Measurements from ENCODE around the gene SHB. TPM values are rescaled to one million over a fixed set of nuclear protein-coding genes. Genes with fewer than 3 reads are reported as not detected.

SHB gene
- total and polyA plus RNA-seq, 2 of the 13 experiments (the other 11 are each of a cell fraction or from before 2014, with no cell fraction given), result 19.4 to 20.7 TPM

DNA sequence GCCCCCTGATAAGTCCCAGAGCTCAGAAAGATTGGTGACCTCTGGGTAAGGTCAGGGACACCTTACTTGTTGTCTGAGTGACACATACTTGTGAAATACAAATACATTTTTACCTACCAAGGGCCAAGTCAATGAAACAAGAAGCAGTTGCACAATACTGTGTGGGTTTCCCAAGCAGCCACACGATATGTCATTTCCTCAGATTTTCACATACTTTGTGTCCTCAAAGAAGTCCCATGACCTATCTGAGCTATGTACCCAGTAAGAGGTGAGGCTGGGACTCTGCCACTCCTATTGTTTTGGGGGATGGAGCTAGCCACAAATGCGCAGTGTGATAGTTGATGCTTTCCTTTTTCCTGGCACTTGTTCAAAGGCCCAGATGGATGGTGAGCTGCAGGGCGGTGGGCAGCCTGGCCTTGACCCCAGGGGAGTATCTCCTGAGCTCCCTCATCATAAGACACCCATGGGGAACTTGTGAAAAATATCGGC, 160.3 kb downstream of the SHB start:
- peak; percentile 92 for DNase-seq (ENCODE audit: low spot score)
- peaks cover 50% of the 10 kb centered on the region for H3K4me1 ChIP-seq (ENCODE audit: insufficient read depth, low read length)
- CTCF ChIA-PET (ENCODE audit: low intra/inter-chr PET ratio, low total read pairs), result no interaction called here
- peak overlapping the region; percentile 28 for H3K27ac ChIP-seq (ENCODE audit: extremely low read length, insufficient read depth, low read length)
- no peaks in the 10 kb centered on the region for H3K27me3 ChIP-seq (ENCODE audit: control insufficient read depth in 1 of 2, insufficient read depth in 2 of 2, low read length in 2 of 2)
- no peak overlapping the region for H3K4me3 ChIP-seq (replicated peaks in 1 of 3; ENCODE audit: insufficient read depth in 1 of 3, low read depth in 2 of 3, low read length in 3 of 3)
- no peaks in the 10 kb centered on the region for H4K20me1 ChIP-seq (ENCODE audit: insufficient read depth, low read length)
- H3K4me2 ChIP-seq (ENCODE audit: low read depth, low read length), result peak overlapping the region; percentile 34; the same call in 1 of the 2 replicates
- no TSS peak for BruUV-seq (replicated peaks)
- no peaks in the 10 kb centered on the region for H3K9me3 ChIP-seq (ENCODE audit: low read length)
- H2AFZ ChIP-seq (ENCODE audit: low read length), result no peak overlapping the region
- in situ Hi-C loops (cut with HindIII; ENCODE audit: extremely low pct_ligation_motif_present, low pct_unique_long_range_greater_than_20kb) (loop anchor here (5.0 to 25.0 kb wide), 4 partner anchors 164 to 446 kb away; partner anchors contain the start of gene POLR1E), intact Hi-C loops (cut with micrococcal nuclease; ENCODE audit: unreplicated experiment) (no loop called here)
- no peak overlapping the region for H3K9ac ChIP-seq (ENCODE audit: insufficient read depth, low read depth, low read length)
- WGBS (ENCODE audit: low lambda C conversion rate), result 0% methylated on average over 4 of the region's 4 CpGs
- POLR2A ChIA-PET, result interaction anchor here (0.6 to 2.2 kb wide), 18 partner anchors 56 to 529 kb away, joined by 3 to 14 read pairs (median 4); partner anchors contain the start of genes ALDH1B1, GRHPR, POLR1E and TRMT10B
- no peaks in the 10 kb centered on the region for H3K36me3 ChIP-seq (replicated peaks in 1 of 2; ENCODE audit: control insufficient read depth in 1 of 2, insufficient read depth in 2 of 2, low read length in 2 of 2)
- ATAC-seq, result peak; percentile 36
- H3K79me2 ChIP-seq (ENCODE audit: insufficient read depth, low read length), result no peaks in the 10 kb centered on the region
- peak; percentile 91 for FAIRE-seq
- TF ChIP-seq TCF7 (IDR thresholded peaks at IDR 0.05; ENCODE audit: low read depth) (peak; percentile 64), PHB2 (IDR thresholded peaks at IDR 0.05; ENCODE audit: partially characterized antibody) (no peak), JUNB (CRISPR knock-in tag; IDR thresholded peaks at IDR 0.05; ENCODE audit: borderline replicate concordance) (peak; percentile 80), ZBTB1 (CRISPR knock-in tag; IDR thresholded peaks at IDR 0.05; ENCODE audit: borderline replicate concordance) (no peak), TBX3 (IDR thresholded peaks at IDR 0.05; ENCODE audit: borderline replicate concordance) (peak; percentile 82), SNAPC4 (CRISPR knock-in tag; IDR thresholded peaks at IDR 0.05) (no peak), ZBTB2 (CRISPR knock-in tag; IDR thresholded peaks at IDR 0.05; ENCODE audit: low read depth) (no peak), ADNP (CRISPR knock-in tag; IDR thresholded peaks at IDR 0.05) (no peak), ZNF343 (CRISPR knock-in tag; IDR thresholded peaks at IDR 0.05) (no peak), MED1 (CRISPR knock-in tag; IDR thresholded peaks at IDR 0.05) (peak; percentile 74)
- TF ChIP-seq, protein P1, sequence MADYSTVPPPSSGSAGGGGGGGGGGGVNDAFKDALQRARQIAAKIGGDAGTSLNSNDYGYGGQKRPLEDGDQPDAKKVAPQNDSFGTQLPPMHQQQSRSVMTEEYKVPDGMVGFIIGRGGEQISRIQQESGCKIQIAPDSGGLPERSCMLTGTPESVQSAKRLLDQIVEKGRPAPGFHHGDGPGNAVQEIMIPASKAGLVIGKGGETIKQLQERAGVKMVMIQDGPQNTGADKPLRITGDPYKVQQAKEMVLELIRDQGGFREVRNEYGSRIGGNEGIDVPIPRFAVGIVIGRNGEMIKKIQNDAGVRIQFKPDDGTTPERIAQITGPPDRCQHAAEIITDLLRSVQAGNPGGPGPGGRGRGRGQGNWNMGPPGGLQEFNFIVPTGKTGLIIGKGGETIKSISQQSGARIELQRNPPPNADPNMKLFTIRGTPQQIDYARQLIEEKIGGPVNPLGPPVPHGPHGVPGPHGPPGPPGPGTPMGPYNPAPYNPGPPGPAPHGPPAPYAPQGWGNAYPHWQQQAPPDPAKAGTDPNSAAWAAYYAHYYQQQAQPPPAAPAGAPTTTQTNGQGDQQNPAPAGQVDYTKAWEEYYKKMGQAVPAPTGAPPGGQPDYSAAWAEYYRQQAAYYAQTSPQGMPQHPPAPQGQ (CRISPR knock-in tag; IDR thresholded peaks at IDR 0.05; ENCODE audit: borderline replicate concordance), result no peak

All from HepG2 (cell line).